ENCODE results near the gene TEP1.

- TF ChIP-seq CTCF (IDR thresholded peaks at IDR 0.05; ENCODE audit: low read depth, low read length) (no peak), EZH2phosphoT487 (IDR thresholded peaks at IDR 0.05; ENCODE audit: low read depth) (no peak)
Measured at GRCh38 chr14:20384321-20384720, 29.0 kb downstream of the TEP1 start.

All from OCI-LY3 (cell line).